ENCODE measurements around the gene USP6. TPM values are rescaled to one million over a fixed set of nuclear protein-coding genes. Genes with fewer than 3 reads are reported as not detected.
"Not testable (repeated sequence)": the region's sequence is repeated elsewhere in the genome, so short reads cannot be mapped to it uniquely, and the experiment has no call there.

The USP6 gene
- total RNA-seq, 2 experiments from 2014 or later = 0.05 TPM

GRCh38 chr17:5217562-5217961 is 101.7 kb downstream of the USP6 start:
- H3K4me3 Mint-ChIP-seq; H3K27ac Mint-ChIP-seq; H3K4me1 Mint-ChIP-seq (ENCODE audit: low read depth); CTCF ChIA-PET; H3K36me3 Mint-ChIP-seq; POLR2A ChIA-PET; H3K27me3 Mint-ChIP-seq; intact Hi-C loops (cut with micrococcal nuclease); DNase-seq; H3K9me3 Mint-ChIP-seq: not testable (repeated sequence)

- Mint-ChIP-seq H3K27ac (no peak overlapping the region), H3K9me3 (no peaks in the 10 kb centered on the region), H3K4me1 (ENCODE audit: low read depth) (peaks cover 8% of the 10 kb centered on the region), H3K4me3 (no peak overlapping the region), H3K27me3 (no peaks in the 10 kb centered on the region), H3K36me3 (no peaks in the 10 kb centered on the region)
- intact Hi-C loops (cut with micrococcal nuclease) = no loop called here
- ChIA-PET CTCF (no interaction called here), POLR2A (no interaction called here)
- DNase-seq = no peak
These were observed 103.7 kb downstream of the USP6 start for GRCh38 chr17:5219536-5219935.

GRCh38 chr17:5220074-5220473 is 104.2 kb downstream of the USP6 start:
- intact Hi-C loops (cut with micrococcal nuclease) = no loop called here
- Mint-ChIP-seq H3K27me3 (no peaks in the 10 kb centered on the region), H3K9me3 (no peaks in the 10 kb centered on the region), H3K27ac (no peak overlapping the region), H3K4me1 (ENCODE audit: low read depth) (peaks cover 8% of the 10 kb centered on the region), H3K4me3 (no peak overlapping the region), H3K36me3 (no peaks in the 10 kb centered on the region)
- DNase-seq = no peak
- CTCF ChIA-PET = no interaction called here
- POLR2A ChIA-PET = no interaction called here

GRCh38 chr17:5221912-5222311 is 106.1 kb downstream of the USP6 start:
- H3K36me3 Mint-ChIP-seq; intact Hi-C loops (cut with micrococcal nuclease); CTCF ChIA-PET; H3K27ac Mint-ChIP-seq; H3K9me3 Mint-ChIP-seq; H3K27me3 Mint-ChIP-seq; DNase-seq; H3K4me3 Mint-ChIP-seq; POLR2A ChIA-PET: not testable (repeated sequence)
- H3K4me1 Mint-ChIP-seq (ENCODE audit: low read depth) = peaks cover 18% of the 10 kb centered on the region

Other genes with a start within 250 kb of the USP6 start
- 1 to 10 TPM; 2.3 to 2.5 TPM for gene C17orf107, start 216.5 kb upstream of the USP6 start, total RNA-seq
- gene CHRNE, start 212.9 kb upstream of the USP6 start, total RNA-seq = under 1 TPM; 0.45 to 0.56 TPM
- gene GP1BA, start 183.8 kb upstream of the USP6 start, total RNA-seq = not detected
- gene SLC25A11, start 176.0 kb upstream of the USP6 start, total RNA-seq = 10 to 100 TPM; 70.5 to 72.5 TPM
- gene RNF167, start 175.8 kb upstream of the USP6 start, total RNA-seq = 100 to 1,000 TPM; 130 to 157 TPM
- gene PFN1, start 167.5 kb upstream of the USP6 start, total RNA-seq = 1,000 to 10,000 TPM; 1,907 to 1,923 TPM
- 10 to 100 TPM; 26.5 to 26.8 TPM for gene ENO3, start 164.9 kb upstream of the USP6 start, total RNA-seq
- gene SPAG7, start 148.2 kb upstream of the USP6 start, total RNA-seq = 10 to 100 TPM; 60.6 to 65.8 TPM
- gene CAMTA2, start 128.4 kb upstream of the USP6 start, total RNA-seq = 100 to 1,000 TPM; 101 to 109 TPM
- gene INCA1, start 118.5 kb upstream of the USP6 start, total RNA-seq = under 1 TPM in 1 of 2 experiments, not detected in 1; 0.40 TPM
- 10 to 100 TPM; 43.9 to 48.8 TPM for gene KIF1C, start 118.1 kb upstream of the USP6 start, total RNA-seq
- gene SLC52A1, start 80.6 kb upstream of the USP6 start, total RNA-seq = under 1 TPM; 0.31 to 0.36 TPM
- 1 to 10 TPM; 1.8 to 1.9 TPM for gene ZFP3, start 37.6 kb upstream of the USP6 start, total RNA-seq
- 10 to 100 TPM; 13.6 to 14.2 TPM for gene ZNF232, start 4.2 kb upstream of the USP6 start, total RNA-seq
- 1 to 10 TPM; 5.3 to 6.2 TPM for gene ZNF594, start 75.8 kb downstream of the USP6 start, total RNA-seq
- not detected for gene SCIMP, start 118.8 kb downstream of the USP6 start, total RNA-seq
- 10 to 100 TPM; 60.7 to 60.8 TPM for gene RABEP1, start 166.3 kb downstream of the USP6 start, total RNA-seq

Measured in activated CD4-positive, alpha-beta memory T cell treated with anti-CD3 and anti-CD28 coated beads for 36 hours (primary cell).